ENCODE measurements around the gene SGTA.

The SGTA gene

DNA sequence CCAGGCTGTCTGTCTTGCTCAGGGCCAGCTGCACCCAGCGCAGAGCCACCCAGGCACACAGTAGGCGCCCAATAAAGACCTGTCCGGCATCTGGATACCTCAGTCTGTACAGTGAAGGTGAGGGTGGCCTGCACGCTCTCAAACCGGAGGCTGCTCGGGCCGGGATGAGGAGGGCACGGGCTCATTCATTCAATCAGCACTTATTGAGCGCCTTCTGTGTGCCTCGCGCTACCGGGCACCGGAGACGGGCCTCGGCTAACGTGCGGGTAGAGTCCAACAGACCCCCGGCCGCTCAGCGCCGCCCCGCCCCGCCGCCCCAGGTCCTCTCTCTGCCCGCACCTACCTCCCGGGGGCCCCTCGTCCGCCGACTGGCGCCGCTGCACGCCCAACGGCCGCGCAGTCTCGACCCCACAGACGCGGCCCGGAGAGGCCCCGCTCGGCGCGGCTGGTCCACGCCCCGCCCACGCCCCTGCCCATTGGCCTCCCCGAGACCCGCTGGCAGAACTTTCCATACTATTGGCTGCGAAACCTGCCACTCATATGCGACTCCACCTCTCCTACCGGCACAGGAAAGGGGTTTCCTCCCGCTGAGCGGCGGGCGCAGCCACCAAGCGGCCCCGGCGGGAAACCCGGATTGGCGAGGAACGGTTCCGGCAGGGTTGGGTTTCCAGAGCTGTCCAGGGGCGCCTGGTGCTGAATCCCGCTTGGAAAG is 43.3 kb downstream of the SGTA start, which contains the start of gene SLC39A3:
TSS of gene SLC39A3 (minus strand) at position 416 of the 712 bp plus-strand sequence. CDS start 2,760 bp downstream, outside the sequence.
- H3K4me2 ChIP-seq (ENCODE audit: low read depth, low read length, poor library complexity, severe bottlenecking) = peak within 1 kb of the TSS; percentile 92
- 0 out of 2 replicates have a peak, but pooled peaks cover 3% of the 10 kb centered on the region for H3K36me3 ChIP-seq (ENCODE audit: low read length)
- peak within 1 kb of the TSS; percentile 99 for H2AFZ ChIP-seq (ENCODE audit: low read depth, low read length, severe bottlenecking)
- H3K27ac ChIP-seq (ENCODE audit: low read depth, low read length) = peak within 1 kb of the TSS; percentile 43
- peak within 1 kb of the TSS; percentile 64 for H3K9ac ChIP-seq (ENCODE audit: low read length)
- peak within 1 kb of the TSS; percentile 66 for H3K4me3 ChIP-seq (ENCODE audit: insufficient read depth, low read length, poor library complexity, severe bottlenecking)
- TF ChIP-seq, protein P1, sequence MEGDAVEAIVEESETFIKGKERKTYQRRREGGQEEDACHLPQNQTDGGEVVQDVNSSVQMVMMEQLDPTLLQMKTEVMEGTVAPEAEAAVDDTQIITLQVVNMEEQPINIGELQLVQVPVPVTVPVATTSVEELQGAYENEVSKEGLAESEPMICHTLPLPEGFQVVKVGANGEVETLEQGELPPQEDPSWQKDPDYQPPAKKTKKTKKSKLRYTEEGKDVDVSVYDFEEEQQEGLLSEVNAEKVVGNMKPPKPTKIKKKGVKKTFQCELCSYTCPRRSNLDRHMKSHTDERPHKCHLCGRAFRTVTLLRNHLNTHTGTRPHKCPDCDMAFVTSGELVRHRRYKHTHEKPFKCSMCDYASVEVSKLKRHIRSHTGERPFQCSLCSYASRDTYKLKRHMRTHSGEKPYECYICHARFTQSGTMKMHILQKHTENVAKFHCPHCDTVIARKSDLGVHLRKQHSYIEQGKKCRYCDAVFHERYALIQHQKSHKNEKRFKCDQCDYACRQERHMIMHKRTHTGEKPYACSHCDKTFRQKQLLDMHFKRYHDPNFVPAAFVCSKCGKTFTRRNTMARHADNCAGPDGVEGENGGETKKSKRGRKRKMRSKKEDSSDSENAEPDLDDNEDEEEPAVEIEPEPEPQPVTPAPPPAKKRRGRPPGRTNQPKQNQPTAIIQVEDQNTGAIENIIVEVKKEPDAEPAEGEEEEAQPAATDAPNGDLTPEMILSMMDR (IDR thresholded peaks at IDR 0.05; ENCODE audit: insufficient read depth, low read length, poor library complexity, severe bottlenecking) = no peak
- no peak for TF ChIP-seq EZH2phosphoT487 (conservative IDR thresholded peaks at IDR 0.05; ENCODE audit: low read length)
- no peaks in the 10 kb centered on the region for H3K9me3 ChIP-seq (ENCODE audit: insufficient read depth, low read length)
- H3K9me2 ChIP-seq (replicated peaks; ENCODE audit: insufficient read depth, low read length) = no peaks in the 10 kb centered on the region
- H3K27me3 ChIP-seq (ENCODE audit: low read length) = no peaks in the 10 kb centered on the region
- H3K79me2 ChIP-seq (ENCODE audit: insufficient read depth, low read length) = 0 out of 2 replicates have a peak, but pooled peaks cover 6% of the 10 kb centered on the region
- no peaks in the 10 kb centered on the region for H3F3A ChIP-seq (ENCODE audit: insufficient read depth)
- no peaks in the 10 kb centered on the region for H4K20me1 ChIP-seq (ENCODE audit: low read depth, low read length)

- Histone ChIP-seq H3K9ac (ENCODE audit: low read length) (no peak overlapping the region), H3F3A (ENCODE audit: insufficient read depth) (no peaks in the 10 kb centered on the region), H3K4me2 (ENCODE audit: low read depth, low read length, poor library complexity, severe bottlenecking) (no peak overlapping the region), H3K9me2 (replicated peaks; ENCODE audit: insufficient read depth, low read length) (no peaks in the 10 kb centered on the region), H3K27ac (ENCODE audit: low read depth, low read length) (no peak overlapping the region), H4K20me1 (ENCODE audit: low read depth, low read length) (no peaks in the 10 kb centered on the region), H2AFZ (ENCODE audit: low read depth, low read length, severe bottlenecking) (no peak overlapping the region), H3K4me3 (ENCODE audit: insufficient read depth, low read length, poor library complexity, severe bottlenecking) (no peak overlapping the region), H3K79me2 (ENCODE audit: insufficient read depth, low read length) (0 out of 2 replicates have a peak, but pooled peaks cover 6% of the 10 kb centered on the region), H3K9me3 (ENCODE audit: insufficient read depth, low read length) (no peaks in the 10 kb centered on the region), H3K36me3 (ENCODE audit: low read length) (0 out of 2 replicates have a peak, but pooled peaks cover 3% of the 10 kb centered on the region), H3K27me3 (ENCODE audit: low read length) (no peaks in the 10 kb centered on the region)
- TF ChIP-seq, protein P1 (IDR thresholded peaks at IDR 0.05; ENCODE audit: insufficient read depth, low read length, poor library complexity, severe bottlenecking) = no peak
- no peak for TF ChIP-seq EZH2phosphoT487 (conservative IDR thresholded peaks at IDR 0.05; ENCODE audit: low read length)
Observed at GRCh38 chr19:2736550-2737190, 46.4 kb downstream of the SGTA start.

DNA sequence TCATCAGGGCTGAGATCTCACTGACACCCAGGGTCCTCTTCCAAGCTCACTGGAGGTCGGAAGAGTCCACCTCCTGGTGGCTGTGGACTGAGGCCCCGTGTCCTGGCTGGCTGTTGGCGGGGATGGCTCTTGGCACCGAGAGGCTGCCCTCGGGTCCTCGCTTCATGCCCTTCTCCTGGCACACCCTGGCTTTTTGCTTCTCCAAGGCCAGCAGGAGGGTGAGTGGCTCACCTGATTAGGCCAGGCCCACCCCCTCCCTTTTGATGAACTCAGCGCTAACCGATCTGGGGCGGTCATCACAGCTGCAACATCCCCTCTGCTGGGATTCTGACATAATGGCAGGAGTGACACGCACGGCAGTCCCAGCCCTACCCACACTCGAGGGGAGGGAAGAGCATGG is 47.7 kb downstream of the SGTA start:
- H3K9ac ChIP-seq (ENCODE audit: low read length) = no peak overlapping the region
- no peak overlapping the region for H3K27ac ChIP-seq (ENCODE audit: low read depth, low read length)
- H4K20me1 ChIP-seq (ENCODE audit: low read depth, low read length) = no peaks in the 10 kb centered on the region
- no peak for TF ChIP-seq EZH2phosphoT487 (conservative IDR thresholded peaks at IDR 0.05; ENCODE audit: low read length)
- TF ChIP-seq, protein P1 (IDR thresholded peaks at IDR 0.05; ENCODE audit: insufficient read depth, low read length, poor library complexity, severe bottlenecking) = no peak
- H3F3A ChIP-seq (ENCODE audit: insufficient read depth) = no peaks in the 10 kb centered on the region
- no peak overlapping the region for H3K4me2 ChIP-seq (ENCODE audit: low read depth, low read length, poor library complexity, severe bottlenecking)
- 0 out of 2 replicates have a peak, but pooled peaks cover 3% of the 10 kb centered on the region for H3K36me3 ChIP-seq (ENCODE audit: low read length)
- H3K4me3 ChIP-seq (ENCODE audit: insufficient read depth, low read length, poor library complexity, severe bottlenecking) = no peak overlapping the region
- H3K27me3 ChIP-seq (ENCODE audit: low read length) = no peaks in the 10 kb centered on the region
- H2AFZ ChIP-seq (ENCODE audit: low read depth, low read length, severe bottlenecking) = no peak overlapping the region
- 0 out of 2 replicates have a peak, but pooled peaks cover 6% of the 10 kb centered on the region for H3K79me2 ChIP-seq (ENCODE audit: insufficient read depth, low read length)
- no peaks in the 10 kb centered on the region for H3K9me3 ChIP-seq (ENCODE audit: insufficient read depth, low read length)
- no peaks in the 10 kb centered on the region for H3K9me2 ChIP-seq (replicated peaks; ENCODE audit: insufficient read depth, low read length)

Measured in SU-DHL-6 (cell line).